Renal cortical epithelial cell (primary cell): ENCODE results near the gene KPNB1. TPM values are rescaled to one million over a fixed set of nuclear protein-coding genes. Genes with fewer than 3 reads are reported as not detected.

ENCODE experiments used
- DNase-seq: peaks from one replicate; pipeline ENCODE4 v3.0.0-alpha.2; 2011; ENCODE audit warnings: low read depth
- total RNA-seq: library from RNA; depleted of rRNA; stranded (reverse); fragments of >200 nt; gene quantifications from 2 replicates; pipeline ENCODE4 v1.2.3, GENCODE V29; 2014

KPNB1 gene
- total RNA-seq, 1 donor from 2014 or later: 446 TPM

DNA sequence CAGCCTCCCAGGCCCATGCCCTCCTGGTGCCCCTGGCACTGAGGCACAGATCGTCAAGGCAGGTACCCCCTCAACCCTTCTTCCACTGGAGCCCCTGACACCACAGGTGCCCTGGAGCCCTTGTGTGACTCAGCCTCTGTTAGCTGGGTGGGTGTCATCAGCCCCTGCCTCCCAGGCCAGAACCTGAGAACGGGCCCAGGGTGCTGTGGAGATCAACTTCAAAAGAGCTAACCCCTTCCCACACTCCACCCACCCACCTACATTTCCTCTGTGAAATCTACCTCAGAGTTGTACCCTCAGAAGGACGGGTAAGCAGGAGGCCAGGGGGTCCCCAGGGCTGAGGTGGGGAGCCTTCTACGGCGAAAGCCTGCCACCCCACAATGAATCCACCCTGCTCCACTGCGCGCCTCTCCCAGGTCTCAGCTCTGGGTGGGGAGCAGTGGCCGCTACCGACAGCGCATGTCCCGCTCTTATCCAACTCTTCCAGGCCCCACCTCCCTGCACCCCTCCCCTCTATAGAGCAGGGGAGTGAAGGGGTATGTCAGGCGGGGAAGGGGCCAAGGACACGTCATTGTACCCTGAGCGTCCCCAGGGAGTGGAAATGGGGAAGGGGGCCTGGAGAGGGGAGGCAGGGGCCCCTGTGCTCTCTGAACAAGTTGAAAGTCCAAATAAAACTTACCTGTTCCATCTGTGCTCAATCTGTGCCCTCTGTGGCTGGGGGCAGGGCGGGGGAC is 61.8 kb downstream of the KPNB1 start:
- no peak for DNase-seq

DNA sequence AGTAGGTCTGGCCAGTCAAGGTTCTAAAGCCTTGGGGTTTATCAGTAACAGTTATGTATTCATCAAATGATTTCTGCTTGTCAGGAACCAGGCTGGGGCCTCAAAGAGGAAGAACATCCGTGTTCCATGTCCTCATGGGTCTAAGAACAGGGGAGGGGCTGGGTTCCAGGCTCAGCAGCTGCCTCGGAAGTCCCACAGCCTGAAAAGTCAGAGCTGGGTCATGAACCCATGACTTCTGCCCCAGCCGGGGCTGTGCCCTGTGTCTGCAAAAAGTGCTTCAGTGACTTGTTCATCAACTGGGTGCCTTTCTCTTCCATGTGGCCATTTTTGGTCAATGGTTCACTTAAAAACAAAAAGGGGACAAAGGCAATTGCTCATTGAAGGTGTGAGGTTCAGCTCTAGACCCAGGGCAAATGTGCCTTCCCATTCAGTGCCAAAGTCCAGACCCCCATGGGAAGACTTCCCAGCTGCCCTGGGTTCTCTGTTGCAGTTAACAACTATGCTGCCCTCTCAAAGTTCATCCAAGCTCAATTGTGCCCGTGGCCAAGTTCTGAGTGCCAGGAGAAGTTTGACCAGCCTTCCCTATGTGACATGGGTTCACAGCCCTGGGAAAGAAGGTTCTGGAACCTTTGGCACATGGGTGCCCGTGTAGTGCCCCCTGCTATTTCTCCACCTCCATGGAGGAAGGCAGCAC is 62.8 kb downstream of the KPNB1 start:
- DNase-seq: no peak

DNA sequence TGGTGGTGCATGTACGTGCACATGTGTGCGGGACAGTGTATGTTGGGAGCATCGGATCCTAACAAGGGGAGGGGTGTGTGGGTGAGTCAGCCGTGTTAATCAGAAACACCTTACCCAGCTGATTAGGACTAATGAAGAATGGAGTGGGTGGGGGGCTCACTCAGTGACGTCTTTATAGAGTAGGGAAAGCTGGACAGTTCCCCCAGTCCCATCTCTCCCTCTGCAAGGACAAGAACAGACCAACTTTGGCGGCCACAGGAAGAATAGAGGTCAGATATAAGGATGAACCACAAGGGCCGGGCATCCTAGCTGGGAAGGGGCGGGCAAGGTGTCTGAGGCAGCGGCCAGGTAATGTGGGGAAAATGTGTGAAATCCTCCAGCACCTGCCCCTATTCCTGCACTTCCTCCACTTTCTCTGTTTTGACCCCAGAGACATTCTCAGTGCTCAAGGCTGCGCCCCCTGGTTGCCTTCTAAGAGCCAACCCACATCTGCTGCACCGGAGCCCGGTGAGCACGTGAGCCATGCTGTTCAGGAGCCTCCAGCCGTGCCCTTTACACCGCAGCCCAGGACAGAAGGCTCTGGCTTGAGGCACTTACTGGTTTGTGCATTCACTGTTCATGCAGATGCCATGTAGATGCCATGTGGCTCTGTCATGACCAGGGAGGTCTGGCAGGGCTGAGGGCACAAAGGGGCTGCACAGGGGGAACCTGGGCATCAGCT is 64.4 kb downstream of the KPNB1 start:
- no peak for DNase-seq

DNA sequence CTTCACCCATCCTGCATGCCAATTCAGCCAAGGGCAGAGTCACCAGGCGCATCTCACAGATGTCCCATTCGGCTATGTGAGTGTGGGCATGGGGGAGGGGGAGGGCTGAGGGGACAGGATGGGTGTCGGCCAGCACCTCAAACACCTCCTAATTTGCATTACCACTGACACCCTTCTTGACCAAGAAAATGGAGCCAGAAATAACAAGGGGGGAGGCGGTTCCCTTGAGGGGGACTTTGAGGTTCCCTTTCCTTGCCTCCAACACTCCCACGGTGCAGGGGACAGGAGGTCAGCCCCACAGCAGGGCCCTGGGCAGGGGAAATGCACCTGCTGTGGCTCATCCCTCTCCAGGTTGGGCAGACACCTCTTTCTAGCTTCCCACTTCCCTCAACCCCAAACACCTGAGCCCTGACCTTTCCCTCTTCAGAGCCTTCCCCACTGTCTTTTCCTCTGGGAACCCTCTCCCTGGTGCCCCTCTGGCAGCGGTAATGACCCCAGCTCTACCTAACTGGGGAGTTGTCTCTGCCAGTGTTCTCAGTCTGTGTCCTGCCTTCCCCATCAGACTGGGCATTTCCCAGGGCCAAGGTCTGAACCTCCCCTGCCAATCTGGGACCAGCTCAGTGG is 65.2 kb downstream of the KPNB1 start:
- DNase-seq: no peak

DNA sequence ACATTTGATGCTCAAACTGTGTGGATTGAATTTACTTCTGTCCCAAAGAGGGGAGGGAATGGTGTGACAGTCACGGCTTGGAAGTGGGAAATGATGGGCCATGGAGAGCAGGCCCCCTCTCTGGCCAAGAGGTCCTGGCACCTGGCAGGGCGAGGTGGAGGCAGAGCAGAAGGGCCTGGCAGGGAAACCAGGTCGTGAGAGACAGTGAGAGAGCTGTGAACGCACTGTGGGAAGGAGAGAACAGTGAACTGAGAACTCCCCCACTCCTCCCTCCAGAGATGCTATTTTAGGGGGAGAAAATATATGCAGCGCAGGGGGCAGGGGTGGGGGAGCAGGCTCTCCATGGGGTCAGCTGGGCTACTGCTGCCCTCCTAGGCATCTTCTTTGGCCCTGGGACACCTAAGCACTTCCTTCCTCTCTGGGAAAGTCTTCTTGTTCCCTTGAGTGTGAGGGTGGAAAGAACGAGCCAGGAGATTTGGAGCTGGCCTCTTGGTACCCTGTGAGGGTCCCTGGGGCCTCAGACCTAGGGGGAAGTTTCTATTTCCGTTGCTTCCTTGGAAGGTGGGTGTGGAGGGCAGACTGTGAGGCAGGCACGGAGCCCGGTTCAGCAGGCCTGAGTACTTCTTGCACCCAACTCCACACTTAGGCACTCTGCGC is 66.1 kb downstream of the KPNB1 start:
- no peak for DNase-seq

DNA sequence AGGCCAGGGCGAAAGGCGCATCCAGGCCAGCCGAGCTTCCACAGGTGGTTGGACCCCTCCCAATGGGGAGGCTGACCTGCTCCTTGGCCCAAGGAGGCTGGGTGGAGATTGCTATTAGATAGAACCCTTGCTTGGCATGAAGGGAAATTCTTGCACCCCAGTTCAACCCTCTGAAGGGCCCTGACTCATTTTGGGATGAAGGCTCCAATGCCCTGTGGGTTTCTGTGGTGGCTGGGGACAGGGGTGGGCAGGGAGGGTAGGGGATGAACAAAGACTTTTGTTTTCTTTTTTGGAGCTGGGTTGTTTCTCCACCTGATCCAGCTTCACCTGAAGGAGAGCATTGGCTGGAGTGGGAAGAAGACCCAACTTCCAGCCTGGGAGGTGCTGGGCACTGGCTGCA is 66.7 kb downstream of the KPNB1 start:
- DNase-seq: no peak

DNA sequence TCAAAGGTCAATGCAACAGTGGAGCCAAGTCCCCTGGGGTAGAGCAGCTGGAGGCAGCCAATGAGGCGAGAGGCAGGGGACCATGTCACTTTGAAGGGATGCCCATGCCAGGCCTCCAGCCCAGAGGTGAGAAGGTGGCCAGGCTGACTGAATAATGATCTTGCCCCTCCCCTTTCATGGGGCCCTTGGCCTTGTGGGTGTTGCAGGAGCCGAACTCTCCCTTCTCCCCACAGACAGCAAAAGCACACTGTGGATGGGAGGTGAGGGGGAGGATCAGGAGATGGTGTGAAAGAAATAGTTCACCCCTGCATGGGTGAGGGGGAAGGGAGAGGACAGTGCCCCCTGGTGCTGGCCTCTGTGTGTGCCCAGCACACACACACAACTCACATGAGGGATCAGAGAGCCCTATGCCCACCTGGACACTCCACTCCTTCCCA is 67.6 kb downstream of the KPNB1 start:
- no peak for DNase-seq

DNA sequence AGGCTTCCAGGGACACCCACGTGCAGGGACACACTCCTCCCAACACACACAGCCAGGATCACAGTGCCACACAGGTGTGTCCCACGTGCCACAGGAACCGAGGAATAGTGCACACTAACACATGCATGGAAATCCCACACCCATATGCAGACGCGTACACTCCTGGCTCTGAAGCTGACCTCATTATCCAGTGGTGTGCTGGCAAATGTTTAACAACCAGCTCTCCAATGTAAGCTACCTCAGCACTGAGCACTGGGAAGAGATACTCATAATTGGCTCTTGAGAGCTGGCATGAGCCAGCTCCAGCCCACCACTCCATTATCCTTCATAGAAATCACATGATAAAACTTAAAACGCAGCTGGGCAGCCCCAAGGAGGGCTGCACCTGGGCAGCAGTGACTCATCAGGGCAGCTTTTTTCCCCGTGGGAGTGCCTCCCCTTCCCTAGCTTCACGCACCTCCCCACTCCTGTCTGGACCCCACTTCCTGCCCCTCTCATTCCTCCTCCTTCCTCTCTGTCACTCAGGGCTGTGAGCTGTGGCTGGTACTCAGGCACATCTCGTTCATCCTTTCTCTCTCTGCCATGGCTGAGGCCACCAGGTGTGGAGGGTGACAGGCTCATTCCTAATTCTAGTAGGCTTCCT is 68.4 kb downstream of the KPNB1 start:
- DNase-seq: peak; percentile 54

DNA sequence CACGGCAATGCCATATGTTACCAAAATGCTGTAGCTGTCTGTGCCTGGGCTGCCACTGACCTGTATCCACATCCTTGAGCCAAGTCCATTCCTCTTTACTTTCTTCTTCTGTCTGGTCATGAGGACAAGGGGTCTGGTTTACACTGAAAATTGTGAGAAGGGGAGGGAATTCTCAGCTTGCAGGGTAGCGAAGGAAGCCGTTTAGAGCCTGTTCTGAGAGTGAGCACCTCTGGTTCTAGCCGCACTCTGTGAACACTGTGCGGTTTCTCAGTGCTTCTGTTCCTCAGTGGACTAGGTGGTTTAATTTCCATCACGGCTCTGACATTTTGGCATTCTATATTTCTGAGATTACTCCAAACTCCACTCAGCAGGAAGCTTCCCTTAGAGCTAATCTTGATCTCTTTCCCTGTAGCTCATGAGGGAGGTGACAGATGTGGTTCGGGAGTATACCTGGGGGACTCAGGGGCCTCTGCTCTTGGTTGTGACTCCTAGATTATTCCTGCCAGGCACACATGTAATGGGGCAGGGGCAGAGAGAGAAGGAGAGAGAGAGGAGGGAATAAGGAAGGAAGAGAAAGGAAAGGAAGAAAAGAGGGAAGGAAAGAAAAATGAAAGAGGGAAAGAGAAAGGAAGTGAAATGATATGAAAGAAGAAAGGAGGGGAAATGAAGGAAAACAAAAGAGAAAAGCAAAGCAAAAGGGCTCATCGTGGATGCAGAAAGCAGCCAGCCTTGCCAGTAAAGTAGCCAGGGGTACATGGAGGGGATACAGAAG is 69.1 kb downstream of the KPNB1 start:
- no peak for DNase-seq

DNA sequence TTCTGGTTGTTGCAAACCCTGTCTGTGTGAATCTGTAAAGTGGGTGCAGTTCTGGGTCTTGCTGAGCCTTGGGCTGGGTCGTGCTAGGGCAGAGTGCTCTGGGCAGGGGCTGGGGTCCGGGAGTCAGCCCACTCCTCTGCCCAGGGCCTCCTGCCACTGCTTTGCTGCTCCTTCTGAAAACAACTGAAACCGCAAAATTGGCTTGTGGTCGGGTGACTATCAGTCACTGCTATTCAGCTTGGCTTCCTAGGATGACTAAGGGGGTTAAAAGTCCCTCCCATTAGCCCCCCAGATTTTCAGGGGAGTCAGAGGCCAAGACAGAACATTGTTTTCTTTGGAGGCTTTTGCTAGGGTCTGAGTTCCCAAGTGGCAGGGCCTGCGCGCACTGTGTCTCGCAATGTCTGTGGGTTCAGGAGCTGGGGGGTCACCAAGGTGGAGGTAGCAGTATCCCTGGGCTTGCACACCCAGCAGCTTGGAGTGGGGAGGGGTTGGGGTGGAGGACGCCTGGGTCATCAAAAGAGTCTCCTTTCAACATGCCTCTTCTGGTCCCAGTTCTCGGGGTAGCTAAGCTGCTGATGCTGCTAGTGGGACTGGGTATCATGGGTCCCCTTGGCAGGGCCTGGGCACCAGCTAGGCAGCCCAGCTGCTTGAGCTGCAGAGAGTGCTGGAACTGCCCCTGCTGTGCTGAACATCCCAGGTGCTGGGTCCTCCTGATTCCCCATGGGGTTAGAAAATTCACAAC is 69.9 kb downstream of the KPNB1 start:
- peak; percentile 63 for DNase-seq

DNA sequence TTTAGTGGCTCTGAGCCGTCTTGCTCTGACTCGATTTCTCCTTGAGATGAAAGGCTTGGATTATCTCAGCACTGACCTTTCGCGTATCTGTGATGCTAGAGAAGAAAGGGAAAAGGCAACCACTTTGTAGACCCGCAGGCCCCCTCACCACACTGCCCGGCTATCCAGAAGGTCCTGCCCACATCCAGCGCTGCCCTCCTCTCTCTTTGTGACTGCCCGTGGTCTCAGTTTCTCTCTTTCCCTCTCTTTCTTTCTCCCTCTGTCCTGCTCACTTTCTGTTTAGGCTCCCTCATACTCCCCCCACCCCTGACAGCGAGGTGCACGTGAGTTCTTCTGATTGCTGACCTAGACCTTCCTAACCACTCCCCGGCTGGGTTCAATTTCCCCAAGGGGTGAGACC is 70.5 kb downstream of the KPNB1 start:
- no peak for DNase-seq

DNA sequence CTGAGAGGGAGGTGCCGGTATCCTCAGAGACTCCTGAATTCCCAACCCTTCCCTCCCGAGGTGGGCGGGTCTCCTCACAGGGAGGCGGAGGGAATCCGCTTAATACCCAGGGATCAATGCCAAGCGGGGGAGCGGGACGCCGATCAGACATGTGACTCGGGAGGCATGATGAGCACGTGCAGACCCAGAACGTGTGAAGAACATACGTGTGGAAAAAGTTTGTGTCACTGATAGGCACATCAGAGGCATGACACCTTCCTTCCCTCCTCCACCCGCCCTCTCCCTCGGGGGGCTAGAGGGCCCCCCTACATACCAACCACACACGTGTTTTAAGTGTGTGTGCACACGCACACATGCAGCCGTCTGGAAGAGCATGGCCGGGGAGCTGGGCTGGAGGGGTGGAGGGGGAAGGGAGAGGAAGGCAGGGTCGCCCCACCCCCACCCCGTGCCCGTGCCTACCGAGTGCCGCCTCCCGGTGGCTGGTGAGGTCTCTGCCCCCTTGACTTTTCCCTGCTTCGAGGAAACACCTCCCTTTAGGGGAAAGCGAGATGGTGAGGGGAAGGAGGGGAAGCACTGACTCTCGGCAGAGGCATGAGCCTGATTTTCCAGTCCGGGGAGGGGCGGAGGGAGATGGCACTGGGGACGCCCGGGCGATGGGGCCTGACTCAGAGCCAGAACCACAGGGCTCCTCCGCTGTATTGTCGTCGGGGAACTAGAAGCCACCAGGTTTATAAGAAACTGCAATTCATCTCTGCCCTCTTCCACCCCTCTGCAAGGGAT is 71.2 kb downstream of the KPNB1 start:
- no peak for DNase-seq

DNA sequence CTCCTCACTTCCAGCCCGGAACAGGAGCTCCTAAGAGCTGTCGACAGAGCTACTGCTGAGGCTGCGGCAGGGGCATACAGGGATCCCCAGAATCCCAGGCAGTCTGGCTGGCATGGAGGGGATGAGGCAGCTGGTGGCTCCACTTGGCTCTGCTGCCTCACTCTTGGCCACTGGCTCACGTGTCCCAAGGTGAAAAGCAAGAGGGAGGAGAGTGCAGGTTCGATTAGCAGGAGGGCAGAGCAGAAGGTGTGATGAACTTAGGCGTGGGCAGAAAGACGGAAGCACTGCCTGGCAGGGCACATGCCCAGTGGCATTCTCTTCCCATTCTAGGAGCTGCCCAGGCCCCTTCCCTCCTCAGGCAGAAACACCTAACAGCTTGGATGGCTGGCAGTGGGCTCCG is 72.0 kb downstream of the KPNB1 start:
- DNase-seq: no peak

DNA sequence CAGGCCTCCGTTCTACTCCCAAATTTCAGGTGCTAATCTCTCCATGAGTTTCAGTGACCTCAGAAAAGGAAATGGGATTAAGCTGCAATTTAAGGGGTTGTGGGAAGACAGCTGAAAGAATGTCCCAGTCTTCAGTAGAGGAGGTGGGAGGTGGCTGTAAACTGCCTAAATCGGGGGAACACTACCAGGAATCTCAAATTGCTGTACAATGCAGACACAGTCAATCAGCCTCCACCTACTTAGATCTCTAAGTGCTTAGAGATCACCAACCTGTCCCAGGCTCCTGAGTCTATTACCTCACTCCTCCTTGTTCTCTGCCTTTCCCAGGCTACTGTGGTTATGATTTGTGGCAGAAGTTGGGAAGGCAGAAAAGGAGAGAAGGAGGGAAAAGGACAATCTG is 75.0 kb downstream of the KPNB1 start:
- DNase-seq: no peak

DNA sequence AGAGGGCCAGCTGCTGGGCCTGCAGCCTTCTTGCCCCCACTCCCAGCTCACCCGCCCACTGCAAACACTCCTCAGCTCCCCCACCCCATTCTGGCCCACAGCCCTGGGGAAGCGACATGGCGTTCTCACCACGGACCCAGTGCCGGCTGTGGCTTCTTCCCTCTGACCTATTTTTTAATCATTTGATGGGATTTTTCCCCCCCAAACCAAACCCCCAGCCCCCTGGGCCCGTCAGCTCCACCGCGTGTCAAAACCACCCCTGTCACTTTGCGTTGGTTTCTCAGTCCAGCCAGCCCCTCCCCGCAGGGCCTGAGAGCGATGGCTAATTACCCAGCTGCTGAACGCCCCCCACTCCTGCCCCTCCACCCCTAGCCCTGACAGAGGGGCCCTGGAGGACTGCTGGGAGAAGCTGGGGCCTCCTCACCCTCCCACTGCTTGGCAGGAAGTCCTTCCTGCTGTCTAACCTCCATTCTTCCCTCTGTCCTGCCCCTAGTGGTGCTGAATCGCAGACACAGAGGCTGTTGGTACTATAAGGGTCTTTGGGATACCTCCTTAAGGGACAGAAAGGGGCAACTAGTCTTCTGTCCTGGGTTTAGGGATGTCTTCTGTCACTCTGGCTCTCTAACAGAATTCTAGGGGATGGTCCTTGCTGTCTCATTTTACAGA is 75.9 kb downstream of the KPNB1 start:
- no peak for DNase-seq

DNA sequence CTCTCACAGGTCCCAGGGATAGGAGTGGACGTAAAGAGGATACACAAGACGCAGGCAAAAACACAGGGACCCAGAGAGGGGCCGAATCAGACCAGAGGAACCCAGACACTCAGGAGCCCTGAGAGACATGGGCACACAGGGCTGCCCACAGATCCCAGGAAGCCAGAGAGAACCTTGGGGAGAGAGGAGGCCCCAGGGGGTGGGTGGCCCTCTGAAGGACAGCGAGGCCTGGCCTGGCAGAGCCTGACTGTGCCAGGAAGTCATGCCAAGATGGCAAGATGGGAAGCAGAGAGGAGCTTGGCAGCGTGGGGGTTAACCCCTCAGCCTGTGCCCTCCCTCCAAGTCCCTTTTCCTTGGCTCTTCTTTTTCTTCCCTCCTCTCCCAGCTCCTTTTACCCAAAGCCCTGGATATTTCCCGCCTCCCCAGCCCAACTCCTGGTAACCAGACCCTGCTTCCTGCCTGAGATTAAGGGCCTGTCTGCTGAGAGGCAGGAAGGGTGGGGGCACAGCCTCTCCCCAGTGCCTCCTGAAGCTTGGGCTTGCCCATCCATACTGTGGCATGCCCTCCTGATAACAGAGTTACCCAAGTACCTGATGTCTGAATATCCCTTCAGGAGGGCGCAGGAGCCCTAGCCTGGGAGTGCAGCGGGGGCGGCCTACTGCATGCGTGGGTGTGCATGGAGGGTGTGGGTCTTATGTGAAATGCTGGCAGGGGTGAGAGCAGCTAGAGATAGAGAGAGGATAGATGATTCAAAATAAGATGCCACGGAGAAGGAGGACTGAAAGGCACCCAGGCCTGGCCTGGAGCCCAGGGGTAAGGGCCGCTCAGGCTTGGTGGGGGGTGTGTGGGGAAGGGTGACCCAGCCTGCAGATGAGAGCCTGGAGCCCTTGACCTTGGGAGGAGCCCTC is 77.3 kb downstream of the KPNB1 start:
- no peak for DNase-seq

DNA sequence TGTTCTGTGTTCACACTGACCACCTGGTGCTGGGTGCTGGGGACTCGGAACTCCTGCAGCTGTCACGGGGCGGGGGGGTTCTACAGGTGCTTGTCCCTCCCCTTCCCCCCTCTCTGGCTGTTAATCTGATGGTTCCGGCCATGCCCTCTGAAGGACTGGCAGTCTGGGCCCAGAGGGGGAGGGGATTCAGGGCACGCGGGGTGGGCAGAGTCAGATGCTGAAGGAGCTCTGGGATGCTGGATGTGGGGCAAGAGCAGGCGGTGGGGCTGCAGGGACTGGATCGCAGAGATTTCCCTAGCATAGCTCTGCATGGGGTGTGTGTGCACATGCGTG is 78.0 kb downstream of the KPNB1 start:
- no peak for DNase-seq
